Left cardiac atrium (tissue), 4 donors: ENCODE results near the gene ANXA4. TPM values are rescaled to one million over a fixed set of nuclear protein-coding genes. Genes with fewer than 3 reads are reported as not detected.
"Not testable (repeated sequence)": the region's sequence is repeated elsewhere in the genome, so short reads cannot be mapped to it uniquely, and the experiment has no call there.

Source experiments
- ATAC-seq, 2 donors: fragments of 200-7000 bp; cut with Tn5 transposase; one replicate each; pipeline ENCODE4 v1.9.1; 2020; ENCODE audit warnings: mild to moderate bottlenecking in 2 of 2, moderate library complexity in 2 of 2
- DNase-seq: peaks from one replicate; pipeline ENCODE4 v3.0.0-alpha.2; 2020
- intact Hi-C, 2 donors: fragments of 100-400 bp; cut with DNase I; formaldehyde crosslinking; loops; one replicate each; pipeline versions ENCODE4 v1.14.1 to v1.15.1; 2022 to 2023
- total RNA-seq, 2 donors: library from RNA; stranded (reverse); fragmentation: NEBNext Ultra II Directional; extraction: Animal tissue kit (Norgen Biotek cat#: 25700); gene quantifications; one replicate each; pipeline ENCODE4 v1.2.1, GENCODE V29; 2021
- donor health status: DM: no; HTN: yes; CAD: no.
- donor health status: DM: no; HTN: yes; CAD: no; lungs with severe emphysema.
- donor health status: DM: yes; HTN: yes; CAD: no.
- donor health status: Dilated cardiomyopathy.

Gene ANXA4
- total RNA-seq, 2 donors from 2014 or later = 41.3 to 50.4 TPM

- no peak for ATAC-seq
- no peak for DNase-seq
- intact Hi-C loops = no loop called here
These were observed 24.1 kb upstream of the ANXA4 start for GRCh38 chr2:69717861-69718273.

- intact Hi-C loops = no loop called here
- ATAC-seq (no peak), DNase-seq (no peak)
These were observed 23.5 kb upstream of the ANXA4 start for GRCh38 chr2:69718338-69718965.

GRCh38 chr2:69720404-69720803 is 21.5 kb upstream of the ANXA4 start:
- intact Hi-C loops = no loop called here
- ATAC-seq (no peak), DNase-seq (no peak)

GRCh38 chr2:69721022-69721421 is 20.9 kb upstream of the ANXA4 start:
- intact Hi-C loops = no loop called here

GRCh38 chr2:69723791-69724190 is 18.1 kb upstream of the ANXA4 start:
- DNase-seq (no peak), ATAC-seq (no peak)
- intact Hi-C loops = loop anchor here in 1 of 2 donors (1.0 kb wide), 1 partner anchor 94 kb away; no protein-coding TSS in a partner anchor

More at GRCh38 chr2:69721022-69721421, 20.9 kb upstream of the ANXA4 start:
- DNase-seq (no peak), ATAC-seq (no peak)

- intact Hi-C loops = loop anchor here in 1 of 2 donors (1.0 kb wide), 1 partner anchor 93 kb away; no protein-coding TSS in a partner anchor
- DNase-seq (peak; percentile 85), ATAC-seq (peak; percentile 86 to 92)
These were observed 17.3 kb upstream of the ANXA4 start for GRCh38 chr2:69724540-69725159.

- intact Hi-C loops = loop anchor here in 1 of 2 donors (2.0 kb wide), 1 partner anchor 91 kb away; no protein-coding TSS in a partner anchor
- ATAC-seq = no peak
- no peak for DNase-seq
These were observed 16.1 kb upstream of the ANXA4 start for GRCh38 chr2:69725706-69726360.

GRCh38 chr2:69729266-69729665 is 12.7 kb upstream of the ANXA4 start:
- intact Hi-C loops = no loop called here
- ATAC-seq = peak; percentile 53 to 72

GRCh38 chr2:69729781-69730180 is 12.2 kb upstream of the ANXA4 start:
- ATAC-seq (no peak), DNase-seq (no peak)
- intact Hi-C loops = no loop called here

More at GRCh38 chr2:69729266-69729665, 12.7 kb upstream of the ANXA4 start:
- DNase-seq = no peak

GRCh38 chr2:69731147-69731970 is 10.6 kb upstream of the ANXA4 start:
- DNase-seq (no peak), ATAC-seq (no peak)
- intact Hi-C loops = no loop called here

- DNase-seq = no peak
- intact Hi-C loops = no loop called here
- no peak for ATAC-seq
These were observed 8.4 kb upstream of the ANXA4 start for GRCh38 chr2:69733342-69734034.

GRCh38 chr2:69734035-69734611 is 7.8 kb upstream of the ANXA4 start:
- intact Hi-C loops = no loop called here
- DNase-seq (peak; percentile 34), ATAC-seq (peak in 1 of 2 donors; percentile 34)

- intact Hi-C loops = no loop called here
- ATAC-seq (no peak), DNase-seq (no peak)
These were observed 6.9 kb upstream of the ANXA4 start for GRCh38 chr2:69734854-69735544.

- DNase-seq = no peak
- ATAC-seq = no peak
These were observed 6.2 kb upstream of the ANXA4 start for GRCh38 chr2:69735686-69736085.

GRCh38 chr2:69738149-69738548 is 3.8 kb upstream of the ANXA4 start:
- intact Hi-C loops, DNase-seq, ATAC-seq: not testable (repeated sequence)

More at GRCh38 chr2:69735686-69736085, 6.2 kb upstream of the ANXA4 start:
- intact Hi-C loops = no loop called here

- DNase-seq = no peak
- ATAC-seq = peak in 1 of 2 donors; percentile 2
- intact Hi-C loops = no loop called here
These were observed 1.4 kb upstream of the ANXA4 start for GRCh38 chr2:69740502-69740951.

- intact Hi-C loops = no loop called here
- DNase-seq = peak; percentile 68
- peak; percentile 64 to 72 for ATAC-seq
These were observed 732 bp upstream of the ANXA4 start for GRCh38 chr2:69741229-69741574.
